Activated T-helper 1 cell treated with anti-CD3 and anti-CD28 coated beads, Interleukin-12 subunit alpha, Interleukin-12 subunit beta, Interleukin-2, Interleukin-4 antibody, amounts not matched to agents 30 ng/mL and 10 ng/mL and 1 ng/mL, durations not matched to agents 14 hours and 24 hours and 36 hours (primary cell): ENCODE results near the gene KRTAP10-1. TPM values are rescaled to one million over a fixed set of nuclear protein-coding genes. Genes with fewer than 3 reads are reported as not detected.
A peak's percentile ranks its signal among the peaks of the same experiment; 100 is the strongest.
"Not testable (repeated sequence)": the region's sequence is repeated elsewhere in the genome, so short reads cannot be mapped to it uniquely, and the experiment has no call there.

ENCODE experiments used
- DNase-seq: peaks from one replicate; pipeline ENCODE4 v3.0.0; 2021; ENCODE audit warnings: low spot score
- H3K27ac Mint-ChIP-seq: one replicate; pipeline ENCODE4 v1.8.0; 2021; ENCODE audit warnings: mild to moderate bottlenecking, mixed read lengths
- H3K27me3 Mint-ChIP-seq: one replicate; pipeline ENCODE4 v1.8.0; 2022; ENCODE audit warnings: mild to moderate bottlenecking, moderate library complexity, mixed read lengths; ENCODE audit not compliant: insufficient read depth
- H3K36me3 Mint-ChIP-seq: one replicate; pipeline ENCODE4 v1.8.0; 2021; ENCODE audit warnings: low read depth, mixed read lengths
- H3K4me1 Mint-ChIP-seq: one replicate; pipeline ENCODE4 v1.8.0; 2021; ENCODE audit warnings: low read depth, mixed read lengths
- H3K4me3 Mint-ChIP-seq: one replicate; pipeline ENCODE4 v1.8.0; 2021; ENCODE audit warnings: mild to moderate bottlenecking, moderate library complexity, mixed read lengths
- H3K9me3 Mint-ChIP-seq: one replicate; pipeline ENCODE4 v1.8.0; 2021; ENCODE audit warnings: mixed read lengths
- intact Hi-C: fragments of 100-400 bp; cut with micrococcal nuclease; formaldehyde crosslinking; loops from one replicate; pipeline ENCODE4 v1.15.1; 2024
- total RNA-seq: library from RNA; stranded (reverse); gene quantifications from 2 replicates; pipeline ENCODE4 v1.2.3, GENCODE V29; 2022

The KRTAP10-1 gene
- total RNA-seq, 1 donor from 2014 or later: not detected

DNA sequence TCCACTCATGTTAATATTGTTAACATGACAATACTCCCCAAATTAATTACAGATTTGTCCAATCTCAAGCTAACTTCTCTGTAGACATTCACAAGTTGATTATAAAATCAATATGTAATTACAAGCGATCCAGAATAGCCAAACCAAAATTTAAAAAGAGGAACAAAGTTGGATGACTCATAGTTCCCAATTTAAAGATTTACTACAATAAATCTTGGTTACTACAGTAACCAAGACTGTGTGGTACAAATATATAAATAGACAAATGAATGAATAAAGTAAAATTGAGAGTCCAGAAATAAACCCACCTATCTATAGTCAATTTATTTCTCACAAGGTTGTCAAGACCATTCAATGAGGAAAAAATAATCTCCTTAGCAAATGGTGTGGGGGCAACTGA is 26.4 kb upstream of the KRTAP10-1 start:
- H3K9me3 Mint-ChIP-seq: peaks cover 10% of the 10 kb centered on the region
- intact Hi-C loops: no loop called here
- peaks cover 16% of the 10 kb centered on the region for H3K4me1 Mint-ChIP-seq
- no peak overlapping the region for H3K4me3 Mint-ChIP-seq
- no peak overlapping the region for H3K27ac Mint-ChIP-seq
- H3K27me3 Mint-ChIP-seq: peaks cover 6% of the 10 kb centered on the region
- no peak for DNase-seq
- no peaks in the 10 kb centered on the region for H3K36me3 Mint-ChIP-seq

DNA sequence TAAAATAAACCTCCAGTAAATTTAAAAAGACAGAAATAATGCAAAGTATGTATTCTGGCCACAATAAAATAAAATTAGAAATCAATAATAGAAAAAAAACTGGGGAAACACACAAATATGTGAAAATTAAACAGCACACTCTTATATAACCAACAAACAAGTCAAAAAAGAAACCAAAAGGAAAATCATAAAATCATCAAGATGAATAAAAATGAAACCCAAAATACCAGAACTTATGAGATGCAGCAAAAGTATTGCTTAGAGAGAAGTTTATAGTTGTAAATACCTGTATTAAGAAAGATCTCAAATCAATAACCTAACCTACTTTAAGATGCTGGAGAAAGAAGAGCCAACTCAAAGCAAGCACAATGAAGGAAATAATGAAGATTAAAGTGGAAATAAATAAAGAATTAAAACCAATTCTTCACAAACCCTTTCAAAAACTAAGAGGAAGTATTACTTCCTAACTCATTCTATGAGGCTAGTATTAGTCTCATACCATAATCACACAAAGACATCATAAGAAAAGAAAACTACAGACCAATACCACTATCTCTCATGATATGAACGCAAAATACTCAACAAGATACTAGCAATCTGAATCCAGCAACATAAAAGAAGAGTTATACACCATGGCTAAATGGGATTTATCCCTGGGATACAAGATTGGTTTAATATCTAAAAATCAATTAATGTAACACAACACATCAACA is 25.0 kb upstream of the KRTAP10-1 start:
- Mint-ChIP-seq H3K9me3 (peaks cover 15% of the 10 kb centered on the region), H3K36me3 (peaks cover 4% of the 10 kb centered on the region), H3K27me3 (peaks cover 6% of the 10 kb centered on the region), H3K27ac (peak overlapping the region; percentile 46), H3K4me3 (peak overlapping the region; percentile 9), H3K4me1 (peaks cover 16% of the 10 kb centered on the region)
- intact Hi-C loops: no loop called here
- no peak for DNase-seq

DNA sequence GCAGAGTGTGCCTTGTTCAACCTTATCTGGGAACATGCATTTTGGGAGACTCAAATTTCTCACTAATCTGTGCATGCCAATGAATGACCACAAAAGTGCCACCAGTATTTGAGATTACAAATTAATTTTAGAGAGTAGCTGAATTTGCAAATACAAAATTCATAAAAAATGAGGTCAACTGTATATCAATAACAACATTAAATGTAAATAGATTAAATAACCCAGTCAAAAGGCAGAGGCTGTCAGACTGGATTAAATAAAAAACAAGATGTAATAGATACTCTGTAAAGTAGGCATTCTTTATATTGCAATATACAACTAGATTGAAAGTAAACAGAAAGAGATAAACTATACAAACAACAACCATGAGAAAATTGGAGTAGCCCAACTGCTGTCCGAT is 24.1 kb upstream of the KRTAP10-1 start:
- Mint-ChIP-seq H3K27me3 (peaks cover 10% of the 10 kb centered on the region), H3K4me3 (no peak overlapping the region), H3K9me3 (peaks cover 15% of the 10 kb centered on the region), H3K27ac (no peak overlapping the region), H3K36me3 (peaks cover 4% of the 10 kb centered on the region), H3K4me1 (peaks cover 16% of the 10 kb centered on the region)
- intact Hi-C loops: no loop called here
- DNase-seq: no peak

- peaks cover 15% of the 10 kb centered on the region for H3K27me3 Mint-ChIP-seq
- H3K9me3 Mint-ChIP-seq: peaks cover 15% of the 10 kb centered on the region
- DNase-seq: no peak
- intact Hi-C loops: no loop called here
- peaks cover 7% of the 10 kb centered on the region for H3K36me3 Mint-ChIP-seq
- H3K4me1 Mint-ChIP-seq: no peaks in the 10 kb centered on the region
- H3K27ac Mint-ChIP-seq: no peak within 1 kb of the TSS
- H3K4me3 Mint-ChIP-seq: no peak within 1 kb of the TSS
These were observed 18.7 kb upstream of the KRTAP10-1 start, which contains the start of gene KRTAP10-3 for GRCh38 chr21:44558695-44559094. Gene KRTAP10-3, minus strand, starts transcription at chr21:44558795. Its CDS starts 80 bp downstream, at chr21:44558715.

DNA sequence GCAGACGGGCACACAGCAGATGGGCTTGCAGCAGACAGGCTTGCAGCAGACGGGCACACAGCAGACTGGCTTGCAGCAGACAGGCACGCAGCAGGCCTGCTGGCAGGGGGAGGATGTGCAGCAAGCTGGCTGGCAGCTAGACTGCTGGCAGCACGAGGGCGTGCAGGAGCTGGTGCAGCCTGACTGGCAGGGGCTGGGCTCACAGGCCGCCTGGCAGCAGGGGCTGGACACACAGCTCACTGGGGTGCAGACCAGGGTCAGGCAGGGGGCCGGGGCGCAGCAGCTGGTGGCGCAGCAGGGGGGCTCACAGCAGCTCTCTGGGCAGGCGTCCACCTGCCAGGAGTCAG is 18.3 kb upstream of the KRTAP10-1 start:
- H3K4me1 Mint-ChIP-seq: not testable (repeated sequence)

DNA sequence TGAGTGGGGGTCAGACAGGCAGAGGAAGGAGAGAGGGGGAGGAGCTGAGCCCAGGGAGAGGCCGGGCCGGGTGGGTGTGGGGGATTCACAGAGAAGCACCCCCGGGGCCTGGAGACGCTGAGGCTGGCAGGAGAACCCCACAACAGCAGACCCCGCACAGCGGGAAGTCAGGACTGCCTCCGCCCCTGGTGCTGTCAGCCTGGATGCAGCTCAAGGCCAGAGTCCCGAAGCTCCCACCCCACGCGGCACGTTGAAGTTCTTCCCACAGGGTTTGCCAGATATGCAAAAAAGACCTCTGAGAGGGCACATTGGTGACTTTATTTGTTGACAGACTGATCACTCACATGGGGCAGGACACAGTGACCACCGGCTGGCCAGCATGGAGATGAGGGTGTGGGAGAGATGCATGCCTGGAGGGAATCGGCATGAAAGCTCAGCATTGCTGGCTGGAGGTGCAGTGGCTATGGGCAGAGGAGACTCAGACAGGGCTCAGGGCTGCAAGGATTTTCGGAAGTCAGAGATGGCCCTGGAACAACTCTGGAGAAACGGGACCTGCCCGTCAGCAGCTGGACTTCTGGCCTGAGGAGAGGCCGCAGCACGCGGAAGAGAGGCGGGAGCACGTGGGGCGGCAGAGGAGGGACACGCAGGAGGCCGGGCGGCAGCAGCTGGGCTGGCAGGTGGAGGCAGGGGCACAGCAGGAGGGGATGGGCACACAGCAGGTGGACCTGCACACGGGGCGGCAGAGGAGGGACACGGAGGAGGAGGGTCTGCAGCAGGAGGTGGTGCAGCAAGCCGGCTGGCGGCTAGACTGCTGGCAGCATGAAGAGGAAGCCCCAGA is 17.7 kb upstream of the KRTAP10-1 start:
- Mint-ChIP-seq H3K36me3 (peaks cover 7% of the 10 kb centered on the region), H3K27me3 (peaks cover 15% of the 10 kb centered on the region), H3K27ac (no peak overlapping the region), H3K4me1 (no peaks in the 10 kb centered on the region), H3K4me3 (no peak overlapping the region), H3K9me3 (peaks cover 15% of the 10 kb centered on the region)
- DNase-seq: no peak
- intact Hi-C loops: no loop called here

More for the DNA sequence above, 18.3 kb upstream of the KRTAP10-1 start:
- H3K36me3 Mint-ChIP-seq, H3K27ac Mint-ChIP-seq, H3K4me3 Mint-ChIP-seq, DNase-seq, intact Hi-C loops: not testable (repeated sequence)
- H3K27me3 Mint-ChIP-seq: peaks cover 15% of the 10 kb centered on the region
- peaks cover 15% of the 10 kb centered on the region for H3K9me3 Mint-ChIP-seq

- Mint-ChIP-seq H3K27me3 (peaks cover 15% of the 10 kb centered on the region), H3K36me3 (peaks cover 7% of the 10 kb centered on the region), H3K4me1 (no peaks in the 10 kb centered on the region), H3K9me3 (peaks cover 8% of the 10 kb centered on the region), H3K4me3 (no peak overlapping the region), H3K27ac (no peak overlapping the region)
- intact Hi-C loops: no loop called here
- no peak for DNase-seq
These were observed 16.9 kb upstream of the KRTAP10-1 start for GRCh38 chr21:44556879-44557278.

- H3K4me1 Mint-ChIP-seq: no peaks in the 10 kb centered on the region
- DNase-seq: no peak
- intact Hi-C loops: no loop called here
- no peak overlapping the region for H3K27ac Mint-ChIP-seq
- H3K36me3 Mint-ChIP-seq: peaks cover 3% of the 10 kb centered on the region
- peaks cover 15% of the 10 kb centered on the region for H3K27me3 Mint-ChIP-seq
- peaks cover 1% of the 10 kb centered on the region for H3K9me3 Mint-ChIP-seq
- no peak overlapping the region for H3K4me3 Mint-ChIP-seq
These were observed 15.3 kb upstream of the KRTAP10-1 start for GRCh38 chr21:44555200-44555875.

DNA sequence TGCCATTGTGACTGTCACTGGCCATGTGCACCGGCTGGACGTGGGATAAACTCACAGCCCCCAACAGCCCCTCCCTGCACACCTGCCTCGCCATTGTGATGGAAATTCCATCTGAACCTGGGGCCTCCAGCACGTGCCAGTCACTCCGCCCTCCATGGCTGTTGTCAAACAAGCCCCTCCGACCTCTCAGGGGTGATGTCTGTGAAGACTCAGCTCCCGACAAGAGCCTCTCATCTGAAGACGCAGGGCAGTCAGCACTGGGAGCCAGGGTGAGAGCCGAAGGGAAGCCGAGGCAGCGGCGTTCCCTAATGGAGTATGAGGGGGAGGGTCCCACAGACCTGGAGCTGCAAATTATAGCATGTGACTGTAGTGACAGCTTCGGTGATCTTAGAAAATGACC is 12.7 kb upstream of the KRTAP10-1 start:
- Mint-ChIP-seq H3K27me3 (peaks cover 3% of the 10 kb centered on the region), H3K4me1 (peaks cover 3% of the 10 kb centered on the region), H3K9me3 (peaks cover 2% of the 10 kb centered on the region), H3K27ac (no peak overlapping the region), H3K36me3 (peaks cover 1% of the 10 kb centered on the region), H3K4me3 (no peak overlapping the region)
- intact Hi-C loops: no loop called here
- no peak for DNase-seq

GRCh38 chr21:44552136-44552535 is 12.1 kb upstream of the KRTAP10-1 start:
- intact Hi-C loops: no loop called here
- Mint-ChIP-seq H3K9me3 (peaks cover 7% of the 10 kb centered on the region), H3K4me1 (peaks cover 8% of the 10 kb centered on the region)

DNA sequence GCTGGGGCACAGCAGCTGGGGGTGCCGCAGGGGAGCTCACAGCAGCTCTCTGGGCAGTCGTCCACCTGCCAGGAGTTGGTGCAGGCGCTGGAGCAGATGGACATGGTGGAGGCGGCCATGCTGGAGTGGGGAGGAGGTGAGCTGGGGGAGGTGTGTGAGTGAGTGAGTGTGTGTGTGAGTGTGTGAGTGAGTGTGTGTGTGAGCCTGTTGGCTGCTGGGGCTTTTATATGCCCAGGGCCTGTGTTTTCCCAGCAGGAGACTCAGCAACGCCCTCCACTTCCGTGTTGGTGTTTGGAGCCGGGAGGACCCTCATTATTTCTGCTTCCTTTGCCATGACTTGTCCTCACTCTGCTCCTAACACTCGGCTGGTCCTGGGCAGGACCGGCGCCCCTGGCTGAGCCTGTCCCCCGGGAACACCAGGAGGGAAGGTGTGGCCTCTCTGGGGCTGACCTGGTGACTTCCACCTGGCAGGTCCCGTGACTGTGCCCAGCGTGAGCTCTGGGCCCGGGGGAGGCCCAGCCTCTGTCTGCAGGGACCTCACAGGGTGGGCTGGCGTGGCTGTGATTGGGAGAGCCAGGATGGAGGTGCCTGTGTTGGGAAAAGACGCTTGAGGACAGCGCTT is 11.5 kb upstream of the KRTAP10-1 start, which contains the start of gene KRTAP10-2:
KRTAP10-2 (minus strand) TSS at position 166 of the 622 bp plus-strand sequence; CDS start at position 119, 47 bp downstream.
- Mint-ChIP-seq H3K27ac (no peak within 1 kb of the TSS), H3K9me3 (peaks cover 14% of the 10 kb centered on the region), H3K27me3 (peaks cover 3% of the 10 kb centered on the region), H3K4me1 (peaks cover 11% of the 10 kb centered on the region), H3K4me3 (no peak within 1 kb of the TSS), H3K36me3 (peaks cover 10% of the 10 kb centered on the region)
- no peak for DNase-seq
- intact Hi-C loops: no loop called here

More at GRCh38 chr21:44552136-44552535, 12.1 kb upstream of the KRTAP10-1 start:
- no peak overlapping the region for H3K27ac Mint-ChIP-seq
- H3K27me3 Mint-ChIP-seq: peaks cover 3% of the 10 kb centered on the region
- peaks cover 6% of the 10 kb centered on the region for H3K36me3 Mint-ChIP-seq
- H3K4me3 Mint-ChIP-seq: no peak overlapping the region
- no peak for DNase-seq

- no peak overlapping the region for H3K27ac Mint-ChIP-seq
These were observed 10.8 kb upstream of the KRTAP10-1 start for GRCh38 chr21:44550807-44551206.

More at GRCh38 chr21:44550807-44551206, 10.8 kb upstream of the KRTAP10-1 start:
- intact Hi-C loops: no loop called here
- Mint-ChIP-seq H3K4me1 (peaks cover 11% of the 10 kb centered on the region), H3K9me3 (peaks cover 19% of the 10 kb centered on the region), H3K4me3 (no peak overlapping the region), H3K27me3 (peaks cover 3% of the 10 kb centered on the region), H3K36me3 (peaks cover 10% of the 10 kb centered on the region)
- DNase-seq: no peak
